Esophagus squamous epithelium (tissue), 4 donors: ENCODE data around the gene GADD45A.

Experiments
- POLR2A ChIP-seq, 4 donors: fragments of 450-650 bp; IDR thresholded peaks; one replicate each; pipeline ENCODE4 v1.6.1; 2017; ENCODE audit warnings: antibody characterized with exemption in 4 of 4, mild to moderate bottlenecking in 4 of 4, moderate library complexity in 3 of 4
- TF ChIP-seq, protein P1 (sequence below), 6 experiments: fragments of 450-650 bp in 4 of 6; fragments of 200-600 bp in 2 of 6; sonication (generic) in 2 of 6; IDR thresholded peaks; one replicate each; pipeline ENCODE4 v1.5.1; 2016 to 2019; ENCODE audit warnings: antibody characterized with exemption in 6 of 6, mild to moderate bottlenecking in 4 of 6, moderate library complexity in 4 of 6

DNA sequence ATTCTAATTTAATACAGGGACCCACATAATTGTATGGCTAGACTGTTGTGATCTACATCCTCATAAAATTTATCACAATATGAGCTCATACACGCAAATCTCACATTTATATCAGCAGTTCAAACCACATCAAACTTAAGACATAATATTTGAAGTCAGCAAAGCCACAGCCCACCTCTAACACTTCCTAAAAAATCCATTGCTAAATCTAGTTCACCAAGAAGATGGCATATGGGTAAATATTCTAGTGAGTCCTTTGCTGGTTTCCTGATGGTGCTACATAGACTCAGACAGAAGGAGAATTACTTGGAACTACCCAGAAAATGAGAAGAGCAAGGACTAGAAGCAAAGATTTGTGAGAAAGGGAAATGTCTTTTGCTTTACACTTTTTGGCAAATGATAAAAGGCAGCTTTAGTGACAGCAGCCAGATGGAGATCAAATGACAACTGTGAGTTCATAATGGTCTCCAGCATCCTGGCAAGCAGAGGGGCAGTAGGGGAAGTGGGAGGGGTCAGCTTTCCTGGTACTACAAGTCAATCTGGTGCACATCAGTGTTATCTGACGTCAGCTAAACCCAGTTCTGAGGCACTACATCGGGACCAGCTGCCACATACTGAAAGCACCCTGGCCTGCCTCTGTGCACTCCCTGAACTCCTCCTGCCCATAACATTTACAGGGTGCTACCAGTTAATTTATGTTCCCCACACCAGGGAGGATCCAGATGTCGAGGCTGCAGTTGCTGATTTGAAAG is 10.6 kb upstream of the GADD45A start:
- TF ChIP-seq, protein P1, sequence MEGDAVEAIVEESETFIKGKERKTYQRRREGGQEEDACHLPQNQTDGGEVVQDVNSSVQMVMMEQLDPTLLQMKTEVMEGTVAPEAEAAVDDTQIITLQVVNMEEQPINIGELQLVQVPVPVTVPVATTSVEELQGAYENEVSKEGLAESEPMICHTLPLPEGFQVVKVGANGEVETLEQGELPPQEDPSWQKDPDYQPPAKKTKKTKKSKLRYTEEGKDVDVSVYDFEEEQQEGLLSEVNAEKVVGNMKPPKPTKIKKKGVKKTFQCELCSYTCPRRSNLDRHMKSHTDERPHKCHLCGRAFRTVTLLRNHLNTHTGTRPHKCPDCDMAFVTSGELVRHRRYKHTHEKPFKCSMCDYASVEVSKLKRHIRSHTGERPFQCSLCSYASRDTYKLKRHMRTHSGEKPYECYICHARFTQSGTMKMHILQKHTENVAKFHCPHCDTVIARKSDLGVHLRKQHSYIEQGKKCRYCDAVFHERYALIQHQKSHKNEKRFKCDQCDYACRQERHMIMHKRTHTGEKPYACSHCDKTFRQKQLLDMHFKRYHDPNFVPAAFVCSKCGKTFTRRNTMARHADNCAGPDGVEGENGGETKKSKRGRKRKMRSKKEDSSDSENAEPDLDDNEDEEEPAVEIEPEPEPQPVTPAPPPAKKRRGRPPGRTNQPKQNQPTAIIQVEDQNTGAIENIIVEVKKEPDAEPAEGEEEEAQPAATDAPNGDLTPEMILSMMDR (IDR thresholded peaks at IDR 0.05) = no peak
- TF ChIP-seq POLR2A (IDR thresholded peaks at IDR 0.05) = no peak
